ENCODE results near the gene PTPRM.

- TF ChIP-seq EZH2phosphoT487 (IDR thresholded peaks at IDR 0.05) (no peak), CTCF (IDR thresholded peaks at IDR 0.05) (no peak)
These were observed 117.2 kb downstream of the PTPRM start for GRCh38 chr18:7684357-7684756.

Measured in neural progenitor cell (in vitro differentiated cells).